Measurements from ENCODE around the gene CYBA. TPM values are rescaled to one million over a fixed set of nuclear protein-coding genes. Genes with fewer than 3 reads are reported as not detected.
A peak's percentile ranks its signal among the peaks of the same experiment; 100 is the strongest.

Gene CYBA
- total RNA-seq, 1 donor from 2014 or later, result 51.8 TPM

DNA sequence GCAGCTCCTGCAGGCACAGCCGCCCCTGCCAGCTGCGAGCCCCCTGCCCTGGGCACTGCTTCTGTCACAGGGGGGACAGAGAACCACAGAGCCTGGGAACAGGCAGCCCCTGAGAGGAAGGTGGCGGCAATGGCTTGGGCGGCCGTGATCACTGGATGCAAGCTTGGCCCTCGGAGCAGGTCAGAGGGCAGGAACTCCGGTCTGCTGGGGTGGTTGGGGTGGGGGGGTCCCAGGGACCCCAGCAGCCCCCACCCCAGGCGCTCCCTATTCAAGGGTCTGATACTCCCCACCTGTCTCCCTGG, 1.9 kb upstream of the CYBA start:
- TF ChIP-seq, protein P1, sequence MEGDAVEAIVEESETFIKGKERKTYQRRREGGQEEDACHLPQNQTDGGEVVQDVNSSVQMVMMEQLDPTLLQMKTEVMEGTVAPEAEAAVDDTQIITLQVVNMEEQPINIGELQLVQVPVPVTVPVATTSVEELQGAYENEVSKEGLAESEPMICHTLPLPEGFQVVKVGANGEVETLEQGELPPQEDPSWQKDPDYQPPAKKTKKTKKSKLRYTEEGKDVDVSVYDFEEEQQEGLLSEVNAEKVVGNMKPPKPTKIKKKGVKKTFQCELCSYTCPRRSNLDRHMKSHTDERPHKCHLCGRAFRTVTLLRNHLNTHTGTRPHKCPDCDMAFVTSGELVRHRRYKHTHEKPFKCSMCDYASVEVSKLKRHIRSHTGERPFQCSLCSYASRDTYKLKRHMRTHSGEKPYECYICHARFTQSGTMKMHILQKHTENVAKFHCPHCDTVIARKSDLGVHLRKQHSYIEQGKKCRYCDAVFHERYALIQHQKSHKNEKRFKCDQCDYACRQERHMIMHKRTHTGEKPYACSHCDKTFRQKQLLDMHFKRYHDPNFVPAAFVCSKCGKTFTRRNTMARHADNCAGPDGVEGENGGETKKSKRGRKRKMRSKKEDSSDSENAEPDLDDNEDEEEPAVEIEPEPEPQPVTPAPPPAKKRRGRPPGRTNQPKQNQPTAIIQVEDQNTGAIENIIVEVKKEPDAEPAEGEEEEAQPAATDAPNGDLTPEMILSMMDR (IDR thresholded peaks at IDR 0.05), result no peak
- H3K36me3 Mint-ChIP-seq (ENCODE audit: unreplicated experiment), result peaks cover 7% of the 10 kb centered on the region
- H3K9me3 Mint-ChIP-seq (ENCODE audit: unreplicated experiment), result no peaks in the 10 kb centered on the region
- H3K4me1 Mint-ChIP-seq (ENCODE audit: unreplicated experiment), result peaks cover 15% of the 10 kb centered on the region
- no peak overlapping the region for H3K27ac Mint-ChIP-seq (ENCODE audit: unreplicated experiment)
- no peak for DNase-seq (ENCODE audit: extremely low spot score, unreplicated experiment)
- no peaks in the 10 kb centered on the region for H3K27me3 Mint-ChIP-seq (ENCODE audit: unreplicated experiment)
- no peak overlapping the region for H3K4me3 Mint-ChIP-seq (ENCODE audit: unreplicated experiment)

DNA sequence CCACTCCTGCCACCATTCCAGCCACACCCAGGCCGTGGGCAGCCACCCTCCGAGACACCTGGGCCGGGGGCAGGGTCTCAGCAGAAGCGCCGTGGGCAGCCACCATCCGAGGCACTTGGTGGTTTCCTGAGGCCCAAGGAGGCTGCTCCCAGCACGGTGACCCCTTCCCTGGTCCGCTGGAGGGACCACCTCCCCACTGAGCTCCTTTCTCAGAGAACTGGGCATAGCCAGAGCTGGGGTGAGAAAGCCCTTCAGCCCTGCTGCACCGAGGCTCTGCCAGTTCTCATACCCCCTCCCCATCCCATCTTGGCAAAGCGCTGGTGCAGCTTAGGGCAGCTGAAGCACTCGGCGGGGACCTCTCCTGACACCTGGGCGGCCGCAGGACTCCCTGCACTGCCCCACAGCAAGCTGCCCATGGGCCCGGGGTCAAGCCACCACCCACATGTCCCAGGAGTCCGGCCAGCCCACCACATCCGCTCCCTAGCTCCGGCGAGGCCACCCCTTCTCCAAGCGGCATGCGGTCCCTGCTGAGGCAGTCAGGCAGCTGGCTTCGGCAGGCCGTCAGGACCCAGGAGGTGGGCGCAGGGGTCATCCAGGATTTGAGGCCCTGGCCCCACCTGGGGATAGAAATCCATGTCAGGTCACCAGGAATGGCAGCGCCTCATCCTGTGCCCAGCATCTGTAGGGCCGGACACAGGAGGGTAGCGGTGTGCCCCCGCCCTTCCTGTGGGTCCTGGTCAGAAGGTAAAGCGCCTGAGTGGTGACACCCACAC, 1.3 kb upstream of the CYBA start:
- H3K27ac Mint-ChIP-seq (ENCODE audit: unreplicated experiment), result no peak overlapping the region
- peaks cover 7% of the 10 kb centered on the region for H3K36me3 Mint-ChIP-seq (ENCODE audit: unreplicated experiment)
- H3K4me1 Mint-ChIP-seq (ENCODE audit: unreplicated experiment), result peaks cover 15% of the 10 kb centered on the region
- no peaks in the 10 kb centered on the region for H3K9me3 Mint-ChIP-seq (ENCODE audit: unreplicated experiment)
- H3K27me3 Mint-ChIP-seq (ENCODE audit: unreplicated experiment), result no peaks in the 10 kb centered on the region
- no peak overlapping the region for H3K4me3 Mint-ChIP-seq (ENCODE audit: unreplicated experiment)
- no peak for DNase-seq (ENCODE audit: extremely low spot score, unreplicated experiment)
- TF ChIP-seq, protein P1 (IDR thresholded peaks at IDR 0.05), result no peak

GRCh38 chr16:88651276-88651988, 579 bp upstream of the CYBA start:
- Mint-ChIP-seq H3K4me3 (ENCODE audit: unreplicated experiment) (peak overlapping the region; percentile 68), H3K4me1 (ENCODE audit: unreplicated experiment) (peaks cover 15% of the 10 kb centered on the region), H3K36me3 (ENCODE audit: unreplicated experiment) (peaks cover 7% of the 10 kb centered on the region), H3K27ac (ENCODE audit: unreplicated experiment) (peak overlapping the region; percentile 63), H3K9me3 (ENCODE audit: unreplicated experiment) (no peaks in the 10 kb centered on the region), H3K27me3 (ENCODE audit: unreplicated experiment) (no peaks in the 10 kb centered on the region)
- TF ChIP-seq, protein P1 (IDR thresholded peaks at IDR 0.05), result no peak
- DNase-seq (ENCODE audit: extremely low spot score, unreplicated experiment), result no peak

DNA sequence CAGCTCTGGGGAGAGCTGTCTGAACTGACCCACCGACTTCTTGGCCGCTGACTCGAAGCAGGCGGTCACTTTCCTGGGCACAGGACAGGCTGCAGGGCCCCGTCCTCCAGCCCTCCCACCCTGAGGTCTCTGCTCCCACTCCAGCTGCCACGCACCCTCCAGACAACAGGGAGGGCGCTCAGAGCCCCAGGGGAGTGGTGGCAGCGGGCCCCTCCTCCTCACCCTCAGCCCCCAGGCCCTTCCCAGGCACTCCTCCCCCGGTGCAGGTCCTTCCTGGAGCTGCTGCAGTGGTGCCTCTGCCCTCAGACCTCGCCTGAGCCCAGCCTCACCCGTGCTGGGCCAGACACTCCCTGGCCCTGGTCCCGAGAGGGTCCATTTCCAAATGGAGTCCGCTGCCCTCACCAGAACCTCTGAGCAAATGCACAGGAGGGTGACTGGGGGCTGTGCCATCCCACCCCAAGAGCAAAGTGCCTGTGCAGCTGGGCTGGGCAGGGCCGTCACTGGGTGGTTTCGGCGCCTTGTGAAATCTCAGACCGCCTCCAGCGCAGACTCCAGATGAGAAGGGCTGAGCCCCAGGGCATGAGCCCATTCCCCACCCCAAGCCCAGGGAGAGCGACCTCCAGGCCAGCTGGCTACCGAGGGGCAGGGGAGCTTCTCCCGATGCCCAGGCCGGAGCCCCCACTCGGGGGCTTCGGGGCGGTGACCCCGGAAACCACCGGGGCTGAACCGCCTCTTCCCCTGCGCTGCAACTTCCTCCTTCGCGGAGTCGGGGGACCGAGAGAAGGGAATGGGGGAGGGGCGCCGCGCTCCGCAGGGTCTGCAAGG, 717 bp downstream of the CYBA start:
- Mint-ChIP-seq H3K27ac (ENCODE audit: unreplicated experiment) (no peak overlapping the region), H3K4me1 (ENCODE audit: unreplicated experiment) (peaks cover 15% of the 10 kb centered on the region), H3K36me3 (ENCODE audit: unreplicated experiment) (peaks cover 6% of the 10 kb centered on the region), H3K4me3 (ENCODE audit: unreplicated experiment) (peak overlapping the region; percentile 74), H3K27me3 (ENCODE audit: unreplicated experiment) (no peaks in the 10 kb centered on the region), H3K9me3 (ENCODE audit: unreplicated experiment) (no peaks in the 10 kb centered on the region)
- DNase-seq (ENCODE audit: extremely low spot score, unreplicated experiment), result peak; percentile 83
- TF ChIP-seq, protein P1 (IDR thresholded peaks at IDR 0.05), result no peak

Data from osteocyte (in vitro differentiated cells).